HEK293 (cell line): ENCODE measurements around the gene TRIM62.

Experiments used
- CTCF ChIA-PET: fragments of 350-600 bp; formaldehyde crosslinking; extraction: SDS; loops from one replicate; lab custom pipeline; 2021; ENCODE audit warnings: antibody characterized with exemption; lab: Yijun Ruan, JAX
- POLR2A ChIA-PET: fragments of 300-600 bp; formaldehyde crosslinking; extraction: SDS; loops from one replicate; lab custom pipeline; 2020; ENCODE audit warnings: antibody characterized with exemption, inconsistent platforms; lab: Yijun Ruan, JAX
- H3K27ac ChIP-seq: fragments of 200-500 bp; sonication (Bioruptor generic); 2 replicates; pipeline ENCODE4 v1.5.1; 2014; ENCODE audit warnings: low read depth, low read length, control low read depth, inconsistent platforms; ENCODE audit errors: extremely low read depth
- H3K36me3 ChIP-seq, 2 experiments: fragments of 200-500 bp in 1 of 2; sonication (Bioruptor generic) in 1 of 2; 1 replicate in 1 of 2; 2 replicates in 1 of 2; pipeline ENCODE4 v1.5.1; 2014 to 2017; ENCODE audit warnings: inconsistent platforms in 2 of 2, low read length in 2 of 2; ENCODE audit not compliant: control insufficient read depth in 2 of 2, insufficient read depth in 1 of 2
- H3K4me1 ChIP-seq: fragments of 200-500 bp; sonication (Bioruptor generic); 2 replicates; pipeline ENCODE4 v1.5.1; 2014; ENCODE audit warnings: mild to moderate bottlenecking, low read length, inconsistent platforms; ENCODE audit not compliant: control insufficient read depth, insufficient read depth
- H3K4me3 ChIP-seq: 2 replicates; pipeline ENCODE4 v1.5.1; 2011; ENCODE audit warnings: low read depth, mild to moderate bottlenecking, control low read depth, low read length, moderate library complexity
- H3K9me3 ChIP-seq: fragments of 200-500 bp; sonication (Bioruptor generic); 2 replicates; pipeline ENCODE4 v1.5.1; 2014; ENCODE audit warnings: low read depth, low read length, inconsistent platforms; ENCODE audit not compliant: control insufficient read depth, insufficient read depth
- BCL11A ChIP-seq: fragments of 450-650 bp; formaldehyde crosslinking; IDR thresholded peaks from 2 replicates; pipeline ENCODE4 v1.5.1; 2016; ENCODE audit warnings: low read depth, missing biosample characterization, missing genetic modification characterization
- BCL6B ChIP-seq: fragments of 450-650 bp; formaldehyde crosslinking; IDR thresholded peaks from 2 replicates; pipeline ENCODE4 v1.5.1; 2017; ENCODE audit warnings: missing biosample characterization, missing genetic modification characterization
- GLI4 ChIP-seq: fragments of 450-650 bp; formaldehyde crosslinking; IDR thresholded peaks from 2 replicates; pipeline ENCODE4 v1.5.1; 2016; ENCODE audit warnings: missing biosample characterization, missing genetic modification characterization
- IKZF3 ChIP-seq: fragments of 450-650 bp; IDR thresholded peaks from 2 replicates; pipeline ENCODE4 v1.5.0; 2018; ENCODE audit warnings: missing biosample characterization, mild to moderate bottlenecking, missing genetic modification characterization, moderate library complexity
- SCRT2 ChIP-seq: fragments of 450-650 bp; formaldehyde crosslinking; IDR thresholded peaks from 2 replicates; pipeline ENCODE4 v1.5.1; 2016; ENCODE audit warnings: missing biosample characterization, missing genetic modification characterization
- TSHZ1 ChIP-seq: fragments of 450-650 bp; formaldehyde crosslinking; IDR thresholded peaks from 2 replicates; pipeline ENCODE4 v1.5.1; 2016; ENCODE audit warnings: missing biosample characterization, missing genetic modification characterization, borderline replicate concordance
- ZBTB7A ChIP-seq: fragments of 450-650 bp; formaldehyde crosslinking; IDR thresholded peaks from 2 replicates; pipeline ENCODE4 v1.5.1; 2016; ENCODE audit warnings: low read depth, missing biosample characterization, missing genetic modification characterization
- ZBTB8A ChIP-seq: fragments of 450-650 bp; formaldehyde crosslinking; IDR thresholded peaks from 2 replicates; pipeline ENCODE4 v1.5.1; 2016; ENCODE audit warnings: missing biosample characterization, missing genetic modification characterization
- ZFP41 ChIP-seq: fragments of 450-650 bp; formaldehyde crosslinking; IDR thresholded peaks from 2 replicates; pipeline ENCODE4 v1.5.1; 2016; ENCODE audit warnings: missing biosample characterization, missing genetic modification characterization, borderline replicate concordance
- ZNF112 ChIP-seq: fragments of 450-650 bp; formaldehyde crosslinking; IDR thresholded peaks from 2 replicates; pipeline ENCODE4 v1.5.0; 2017; ENCODE audit warnings: missing biosample characterization, missing genetic modification characterization
- ZNF121 ChIP-seq: fragments of 450-650 bp; formaldehyde crosslinking; IDR thresholded peaks from 2 replicates; pipeline ENCODE4 v1.5.1; 2016; ENCODE audit warnings: missing biosample characterization, missing genetic modification characterization
- ZNF148 ChIP-seq: fragments of 450-650 bp; formaldehyde crosslinking; IDR thresholded peaks from 2 replicates; pipeline ENCODE4 v1.5.0; 2017; ENCODE audit warnings: missing biosample characterization, missing genetic modification characterization, borderline replicate concordance
- ZNF169 ChIP-seq: fragments of 450-650 bp; formaldehyde crosslinking; IDR thresholded peaks from 2 replicates; pipeline ENCODE4 v1.5.1; 2016; ENCODE audit warnings: missing biosample characterization, missing genetic modification characterization
- ZNF184 ChIP-seq: fragments of 450-650 bp; IDR thresholded peaks from 2 replicates; pipeline ENCODE4 v1.5.1; 2018; ENCODE audit warnings: missing biosample characterization, mild to moderate bottlenecking, missing genetic modification characterization
- ZNF488 ChIP-seq: fragments of 450-650 bp; formaldehyde crosslinking; IDR thresholded peaks from 2 replicates; pipeline ENCODE4 v1.5.1; 2016; ENCODE audit warnings: missing biosample characterization, missing genetic modification characterization
- ZNF548 ChIP-seq: fragments of 450-650 bp; formaldehyde crosslinking; IDR thresholded peaks from 2 replicates; pipeline ENCODE4 v1.5.1; 2016; ENCODE audit warnings: missing biosample characterization, missing genetic modification characterization
- ZNF571 ChIP-seq: fragments of 450-650 bp; formaldehyde crosslinking; IDR thresholded peaks from 2 replicates; pipeline ENCODE4 v1.5.0; 2017; ENCODE audit warnings: missing biosample characterization, missing genetic modification characterization
- ZNF623 ChIP-seq: fragments of 450-650 bp; formaldehyde crosslinking; IDR thresholded peaks from 2 replicates; pipeline ENCODE4 v1.5.1; 2016; ENCODE audit warnings: missing biosample characterization, missing genetic modification characterization
- ZNF626 ChIP-seq: fragments of 450-650 bp; sonication (Bioruptor Pico); formaldehyde crosslinking; IDR thresholded peaks from 2 replicates; pipeline ENCODE4 v1.5.1; 2018; ENCODE audit warnings: missing biosample characterization, missing genetic modification characterization, inconsistent platforms
- ZNF677 ChIP-seq: fragments of 450-650 bp; IDR thresholded peaks from 2 replicates; pipeline ENCODE4 v1.5.0; 2018; ENCODE audit warnings: missing biosample characterization, mild to moderate bottlenecking, missing genetic modification characterization, moderate library complexity
- ZNF704 ChIP-seq: fragments of 450-650 bp; formaldehyde crosslinking; IDR thresholded peaks from 2 replicates; pipeline ENCODE4 v1.5.1; 2016; ENCODE audit warnings: missing biosample characterization, missing genetic modification characterization
- ZNF768 ChIP-seq: fragments of 450-650 bp; formaldehyde crosslinking; IDR thresholded peaks from 2 replicates; pipeline ENCODE4 v1.5.1; 2018; ENCODE audit warnings: missing biosample characterization, mild to moderate bottlenecking, missing genetic modification characterization
- ZNF843 ChIP-seq: fragments of 450-650 bp; formaldehyde crosslinking; IDR thresholded peaks from 2 replicates; pipeline ENCODE4 v1.5.1; 2016; ENCODE audit warnings: missing biosample characterization, missing genetic modification characterization

Gene TRIM62

GRCh38 chr1:33206340-33206739 lies 24.5 kb upstream of the TRIM62 start:
- H3K27ac ChIP-seq = no peak overlapping the region
- H3K9me3 ChIP-seq = no peaks in the 10 kb centered on the region
- TF ChIP-seq ZNF121 (tag by site-specific recombination) = 0 out of 2 replicates have a peak, but pooled peaks have one; percentile 41
- no peak for TF ChIP-seq ZNF768 (tag by site-specific recombination)
- TF ChIP-seq SCRT2 (tag by site-specific recombination) = 0 out of 2 replicates have a peak, but pooled peaks have one; percentile 4
- H3K4me1 ChIP-seq = no peaks in the 10 kb centered on the region
- ChIA-PET POLR2A (no interaction called here), CTCF (interaction anchor here (0.7 kb wide), 1 partner anchor 1394 kb away, joined by 3 read pairs; no protein-coding TSS in a partner anchor)
- H3K36me3 ChIP-seq = no peaks in the 10 kb centered on the region
- no peak overlapping the region for H3K4me3 ChIP-seq

GRCh38 chr1:33195556-33195955 lies 13.7 kb upstream of the TRIM62 start:
- POLR2A ChIA-PET = interaction anchor here (0.9 kb wide), 1 partner anchor 14 kb away, joined by 3 read pairs; the partner anchor contains the start of gene TRIM62
- Histone ChIP-seq H3K4me1 (no peaks in the 10 kb centered on the region), H3K4me3 (no peak overlapping the region), H3K9me3 (no peaks in the 10 kb centered on the region), H3K36me3 (no peaks in the 10 kb centered on the region), H3K27ac (no peak overlapping the region)
- CTCF ChIA-PET = interaction anchor here (0.8 kb wide), 1 partner anchor 10 kb away, joined by 4 read pairs; no protein-coding TSS in a partner anchor
- TF ChIP-seq ZNF704 (tag by site-specific recombination) = no peak
- TF ChIP-seq ZNF571 (tag by site-specific recombination) = no peak
- TF ChIP-seq ZNF677 (tag by site-specific recombination) = no peak
- no peak for TF ChIP-seq ZNF169 (tag by site-specific recombination)
- no peak for TF ChIP-seq ZNF843 (tag by site-specific recombination)
- TF ChIP-seq ZBTB8A = no peak
- no peak for TF ChIP-seq IKZF3 (tag by site-specific recombination)
- TF ChIP-seq GLI4 (tag by site-specific recombination) = no peak
- no peak for TF ChIP-seq ZNF626 (tag by site-specific recombination)

GRCh38 chr1:33191731-33192275 lies 10.0 kb upstream of the TRIM62 start:
- H3K4me1 ChIP-seq = no peaks in the 10 kb centered on the region
- no peaks in the 10 kb centered on the region for H3K9me3 ChIP-seq
- H3K4me3 ChIP-seq = no peak overlapping the region
- no peaks in the 10 kb centered on the region for H3K36me3 ChIP-seq
- POLR2A ChIA-PET = no interaction called here
- CTCF ChIA-PET = no interaction called here
- H3K27ac ChIP-seq = no peak overlapping the region
- TF ChIP-seq ZBTB7A (tag by site-specific recombination) (no peak), ZNF112 (tag by site-specific recombination) (no peak), BCL11A (no peak), ZNF548 (tag by site-specific recombination) (no peak), TSHZ1 (tag by site-specific recombination) (no peak), ZNF626 (tag by site-specific recombination) (no peak), ZNF184 (tag by site-specific recombination) (no peak), ZNF623 (no peak), ZNF488 (tag by site-specific recombination) (no peak), BCL6B (tag by site-specific recombination) (no peak), ZFP41 (no peak), ZNF148 (tag by site-specific recombination) (no peak)
